Activated CD8-positive, alpha-beta memory T cell treated with anti-CD3 and anti-CD28 coated beads, Interleukin-2, amount 10 ng/mL, durations not matched to agents 7 days and 5 days (primary cell): ENCODE results near the gene NSUN4. TPM values are rescaled to one million over a fixed set of nuclear protein-coding genes. Genes with fewer than 3 reads are reported as not detected.
"Not testable (repeated sequence)": the region's sequence is repeated elsewhere in the genome, so short reads cannot be mapped to it uniquely, and the experiment has no call there.

ENCODE experiments used
- ATAC-seq: fragments of 150-1000 bp; cut with Tn5 transposase; one replicate; pipeline ENCODE4 v1.10.0; 2021; ENCODE audit warnings: moderate library complexity
- CTCF ChIA-PET: fragments of 350-600 bp; sonication (Branson Sonifier 250); formaldehyde crosslinking; loops from one replicate; lab custom pipeline; 2021; ENCODE audit warnings: antibody characterized with exemption; lab: Charles Lee
- DNase-seq: peaks from one replicate; pipeline ENCODE4 v3.0.0-alpha.2; 2020
- H3K27ac Mint-ChIP-seq: one replicate; pipeline ENCODE4 v1.8.0; 2021; ENCODE audit warnings: mild to moderate bottlenecking, mixed read lengths
- H3K27me3 Mint-ChIP-seq: one replicate; pipeline ENCODE4 v1.8.0; 2021; ENCODE audit warnings: mixed read lengths
- H3K36me3 Mint-ChIP-seq: one replicate; pipeline ENCODE4 v1.8.0; 2021; ENCODE audit warnings: mild to moderate bottlenecking, mixed read lengths
- H3K4me1 Mint-ChIP-seq: one replicate; pipeline ENCODE4 v1.8.0; 2021; ENCODE audit warnings: mixed read lengths
- H3K4me3 Mint-ChIP-seq: one replicate; pipeline ENCODE4 v1.8.0; 2021; ENCODE audit warnings: mild to moderate bottlenecking, moderate library complexity, mixed read lengths
- H3K9me3 Mint-ChIP-seq: one replicate; pipeline ENCODE4 v1.8.0; 2022; ENCODE audit warnings: low read depth, mixed read lengths
- total RNA-seq, 2 experiments: library from RNA; stranded (reverse); gene quantifications; one replicate each; pipeline ENCODE4 v1.2.3, GENCODE V29; 2021

Gene NSUN4
- total RNA-seq, 2 experiments from 2014 or later: 20.6 to 26.7 TPM

- H3K36me3 Mint-ChIP-seq: peaks cover 33% of the 10 kb centered on the region
- DNase-seq, H3K9me3 Mint-ChIP-seq, ATAC-seq, CTCF ChIA-PET, H3K27ac Mint-ChIP-seq, H3K4me3 Mint-ChIP-seq, H3K4me1 Mint-ChIP-seq, H3K27me3 Mint-ChIP-seq: not testable (repeated sequence)
Observed at GRCh38 chr1:46355920-46356319, 15.3 kb downstream of the NSUN4 start.

GRCh38 chr1:46362158-46362557 is 21.6 kb downstream of the NSUN4 start:
- ATAC-seq (no peak), DNase-seq (no peak)
- Mint-ChIP-seq H3K4me1 (no peaks in the 10 kb centered on the region), H3K27me3 (no peaks in the 10 kb centered on the region), H3K4me3 (no peak overlapping the region), H3K36me3 (peaks cover 28% of the 10 kb centered on the region), H3K27ac (no peak overlapping the region), H3K9me3 (no peaks in the 10 kb centered on the region)
- CTCF ChIA-PET: no interaction called here

- H3K27me3 Mint-ChIP-seq: no peaks in the 10 kb centered on the region
- no peak overlapping the region for H3K27ac Mint-ChIP-seq
- DNase-seq: no peak
- ATAC-seq: no peak
- peaks cover 31% of the 10 kb centered on the region for H3K36me3 Mint-ChIP-seq
- no peak overlapping the region for H3K4me3 Mint-ChIP-seq
- no peaks in the 10 kb centered on the region for H3K4me1 Mint-ChIP-seq
- CTCF ChIA-PET: no interaction called here
- H3K9me3 Mint-ChIP-seq: no peaks in the 10 kb centered on the region
Observed at GRCh38 chr1:46363121-46363520, 22.5 kb downstream of the NSUN4 start.

GRCh38 chr1:46364612-46365011 is 24.0 kb downstream of the NSUN4 start:
- Mint-ChIP-seq H3K4me3 (no peak overlapping the region), H3K4me1 (peaks cover 2% of the 10 kb centered on the region), H3K36me3 (peaks cover 31% of the 10 kb centered on the region), H3K9me3 (no peaks in the 10 kb centered on the region), H3K27ac (no peak overlapping the region), H3K27me3 (no peaks in the 10 kb centered on the region)
- ATAC-seq: no peak
- DNase-seq: no peak
- CTCF ChIA-PET: interaction anchor here (1.1 kb wide), 1 partner anchor 17 kb away, joined by 6 read pairs; no protein-coding TSS in a partner anchor

GRCh38 chr1:46365796-46366195 is 25.2 kb downstream of the NSUN4 start:
- H3K4me1 Mint-ChIP-seq, H3K4me3 Mint-ChIP-seq, DNase-seq, H3K27ac Mint-ChIP-seq, H3K9me3 Mint-ChIP-seq, H3K27me3 Mint-ChIP-seq, ATAC-seq: not testable (repeated sequence)
- peaks cover 27% of the 10 kb centered on the region for H3K36me3 Mint-ChIP-seq
- CTCF ChIA-PET: interaction anchor here (2.2 kb wide), 1 partner anchor 8 kb away, joined by 5 read pairs; no protein-coding TSS in a partner anchor

GRCh38 chr1:46367072-46367471 is 26.5 kb downstream of the NSUN4 start:
- DNase-seq (no peak), ATAC-seq (no peak)
- Mint-ChIP-seq H3K27me3 (no peaks in the 10 kb centered on the region), H3K36me3 (peaks cover 20% of the 10 kb centered on the region), H3K27ac (no peak overlapping the region), H3K4me3 (no peak overlapping the region), H3K9me3 (no peaks in the 10 kb centered on the region), H3K4me1 (peaks cover 8% of the 10 kb centered on the region)
- CTCF ChIA-PET: interaction anchor here (0.6 to 2.2 kb wide), 2 partner anchors 10 to 37 kb away, joined by 3 to 5 read pairs; no protein-coding TSS in a partner anchor

- not testable (repeated sequence) for H3K4me3 Mint-ChIP-seq, ATAC-seq, H3K27me3 Mint-ChIP-seq, H3K27ac Mint-ChIP-seq, H3K4me1 Mint-ChIP-seq, DNase-seq, H3K9me3 Mint-ChIP-seq
- peaks cover 24% of the 10 kb centered on the region for H3K36me3 Mint-ChIP-seq
- CTCF ChIA-PET: interaction anchor here (0.6 to 2.2 kb wide), 2 partner anchors 10 to 36 kb away, joined by 3 to 5 read pairs; no protein-coding TSS in a partner anchor
Observed at GRCh38 chr1:46367701-46368100, 27.1 kb downstream of the NSUN4 start.

GRCh38 chr1:46368791-46369190 is 28.2 kb downstream of the NSUN4 start:
- H3K36me3 Mint-ChIP-seq: peaks cover 25% of the 10 kb centered on the region
- H3K4me3 Mint-ChIP-seq: no peak overlapping the region

GRCh38 chr1:46369542-46370213 is 29.1 kb downstream of the NSUN4 start:
- H3K27me3 Mint-ChIP-seq: no peaks in the 10 kb centered on the region
- peaks cover 8% of the 10 kb centered on the region for H3K4me1 Mint-ChIP-seq
- H3K4me3 Mint-ChIP-seq: no peak overlapping the region
- no peak for DNase-seq
- H3K9me3 Mint-ChIP-seq: no peaks in the 10 kb centered on the region
- H3K36me3 Mint-ChIP-seq: peaks cover 24% of the 10 kb centered on the region
- no peak for ATAC-seq
- CTCF ChIA-PET: no interaction called here
- no peak overlapping the region for H3K27ac Mint-ChIP-seq

More at GRCh38 chr1:46368791-46369190, 28.2 kb downstream of the NSUN4 start:
- H3K27me3 Mint-ChIP-seq: no peaks in the 10 kb centered on the region
- H3K9me3 Mint-ChIP-seq: no peaks in the 10 kb centered on the region
- no peak overlapping the region for H3K27ac Mint-ChIP-seq
- peaks cover 8% of the 10 kb centered on the region for H3K4me1 Mint-ChIP-seq
- DNase-seq: no peak
- ATAC-seq: no peak
- CTCF ChIA-PET: no interaction called here

GRCh38 chr1:46370214-46370633 is 29.6 kb downstream of the NSUN4 start:
- Mint-ChIP-seq H3K9me3 (no peaks in the 10 kb centered on the region), H3K36me3 (peaks cover 19% of the 10 kb centered on the region), H3K4me1 (peaks cover 8% of the 10 kb centered on the region), H3K27ac (no peak overlapping the region), H3K4me3 (no peak overlapping the region), H3K27me3 (no peaks in the 10 kb centered on the region)
- DNase-seq (no peak), ATAC-seq (no peak)
- CTCF ChIA-PET: no interaction called here

- Mint-ChIP-seq H3K27ac (no peak overlapping the region), H3K4me3 (no peak overlapping the region), H3K27me3 (no peaks in the 10 kb centered on the region), H3K4me1 (peaks cover 8% of the 10 kb centered on the region), H3K9me3 (no peaks in the 10 kb centered on the region), H3K36me3 (peaks cover 17% of the 10 kb centered on the region)
- ATAC-seq (no peak), DNase-seq (no peak)
- CTCF ChIA-PET: no interaction called here
Observed at GRCh38 chr1:46372431-46372830, 31.8 kb downstream of the NSUN4 start.

- H3K27me3 Mint-ChIP-seq: no peaks in the 10 kb centered on the region
- peaks cover 3% of the 10 kb centered on the region for H3K36me3 Mint-ChIP-seq
- no peak overlapping the region for H3K27ac Mint-ChIP-seq
- DNase-seq: no peak
- peaks cover 3% of the 10 kb centered on the region for H3K9me3 Mint-ChIP-seq
- ATAC-seq: no peak
- CTCF ChIA-PET: no interaction called here
- no peaks in the 10 kb centered on the region for H3K4me1 Mint-ChIP-seq
- no peak overlapping the region for H3K4me3 Mint-ChIP-seq
Observed at GRCh38 chr1:46379996-46380395, 39.4 kb downstream of the NSUN4 start.

GRCh38 chr1:46380508-46380907 is 39.9 kb downstream of the NSUN4 start:
- ATAC-seq: no peak
- no peak for DNase-seq
- CTCF ChIA-PET: no interaction called here
- Mint-ChIP-seq H3K4me3 (no peak overlapping the region), H3K27me3 (no peaks in the 10 kb centered on the region), H3K9me3 (peaks cover 3% of the 10 kb centered on the region), H3K4me1 (no peaks in the 10 kb centered on the region), H3K27ac (no peak overlapping the region), H3K36me3 (peaks cover 3% of the 10 kb centered on the region)

- Mint-ChIP-seq H3K36me3 (peaks cover 14% of the 10 kb centered on the region), H3K4me1 (peaks cover 5% of the 10 kb centered on the region), H3K27me3 (peaks cover 26% of the 10 kb centered on the region), H3K9me3 (peaks cover 3% of the 10 kb centered on the region), H3K4me3 (no peak overlapping the region), H3K27ac (no peak overlapping the region)
- CTCF ChIA-PET: no interaction called here
- ATAC-seq (no peak), DNase-seq (no peak)
Observed at GRCh38 chr1:46393510-46393909, 52.9 kb downstream of the NSUN4 start.
